ENCODE results near the gene SCN1B. TPM values are rescaled to one million over a fixed set of nuclear protein-coding genes. Genes with fewer than 3 reads are reported as not detected.
A peak's percentile ranks its signal among the peaks of the same experiment; 100 is the strongest.

SCN1B gene
- total and polyA plus RNA-seq, 8 donors, result 0.82 to 9.7 (median 1.1) TPM

DNA sequence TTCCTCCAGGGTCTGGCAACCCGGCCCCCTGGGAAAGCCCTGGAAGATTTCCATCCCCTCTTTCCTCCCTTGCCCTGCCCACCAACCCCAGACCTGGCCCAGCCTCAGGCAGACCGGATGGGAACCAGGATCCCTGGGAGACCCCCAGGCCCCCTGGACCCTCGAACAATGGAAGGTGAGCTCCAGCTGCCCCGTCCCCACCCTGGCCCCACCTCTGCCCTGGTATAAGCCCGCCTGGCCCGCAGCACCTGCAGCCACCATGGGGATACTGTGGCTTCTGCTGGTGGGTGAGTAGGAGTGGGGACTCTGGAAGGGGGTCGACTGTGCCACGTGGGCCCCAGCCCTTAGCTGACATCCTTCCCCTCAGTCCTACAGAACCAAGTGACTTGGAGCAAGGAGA lies 43.7 kb downstream of the SCN1B start:
- H3K36me3 ChIP-seq, result no peaks in the 10 kb centered on the region
- H3K27ac ChIP-seq, result no peak overlapping the region
- no peaks in the 10 kb centered on the region for H3K4me1 ChIP-seq
- peaks cover 0 to 9% of the 10 kb centered on the region in 2 donors for H3K9me3 ChIP-seq
- TF ChIP-seq, protein P1, sequence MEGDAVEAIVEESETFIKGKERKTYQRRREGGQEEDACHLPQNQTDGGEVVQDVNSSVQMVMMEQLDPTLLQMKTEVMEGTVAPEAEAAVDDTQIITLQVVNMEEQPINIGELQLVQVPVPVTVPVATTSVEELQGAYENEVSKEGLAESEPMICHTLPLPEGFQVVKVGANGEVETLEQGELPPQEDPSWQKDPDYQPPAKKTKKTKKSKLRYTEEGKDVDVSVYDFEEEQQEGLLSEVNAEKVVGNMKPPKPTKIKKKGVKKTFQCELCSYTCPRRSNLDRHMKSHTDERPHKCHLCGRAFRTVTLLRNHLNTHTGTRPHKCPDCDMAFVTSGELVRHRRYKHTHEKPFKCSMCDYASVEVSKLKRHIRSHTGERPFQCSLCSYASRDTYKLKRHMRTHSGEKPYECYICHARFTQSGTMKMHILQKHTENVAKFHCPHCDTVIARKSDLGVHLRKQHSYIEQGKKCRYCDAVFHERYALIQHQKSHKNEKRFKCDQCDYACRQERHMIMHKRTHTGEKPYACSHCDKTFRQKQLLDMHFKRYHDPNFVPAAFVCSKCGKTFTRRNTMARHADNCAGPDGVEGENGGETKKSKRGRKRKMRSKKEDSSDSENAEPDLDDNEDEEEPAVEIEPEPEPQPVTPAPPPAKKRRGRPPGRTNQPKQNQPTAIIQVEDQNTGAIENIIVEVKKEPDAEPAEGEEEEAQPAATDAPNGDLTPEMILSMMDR (IDR thresholded peaks at IDR 0.05), result no peak
- no peak overlapping the region for H3K4me3 ChIP-seq
- ATAC-seq, result no peak
- H3K27me3 ChIP-seq, result no peaks in the 10 kb centered on the region
- intact Hi-C loops (cut with DNase I), result no loop called here
- no peak for DNase-seq

DNA sequence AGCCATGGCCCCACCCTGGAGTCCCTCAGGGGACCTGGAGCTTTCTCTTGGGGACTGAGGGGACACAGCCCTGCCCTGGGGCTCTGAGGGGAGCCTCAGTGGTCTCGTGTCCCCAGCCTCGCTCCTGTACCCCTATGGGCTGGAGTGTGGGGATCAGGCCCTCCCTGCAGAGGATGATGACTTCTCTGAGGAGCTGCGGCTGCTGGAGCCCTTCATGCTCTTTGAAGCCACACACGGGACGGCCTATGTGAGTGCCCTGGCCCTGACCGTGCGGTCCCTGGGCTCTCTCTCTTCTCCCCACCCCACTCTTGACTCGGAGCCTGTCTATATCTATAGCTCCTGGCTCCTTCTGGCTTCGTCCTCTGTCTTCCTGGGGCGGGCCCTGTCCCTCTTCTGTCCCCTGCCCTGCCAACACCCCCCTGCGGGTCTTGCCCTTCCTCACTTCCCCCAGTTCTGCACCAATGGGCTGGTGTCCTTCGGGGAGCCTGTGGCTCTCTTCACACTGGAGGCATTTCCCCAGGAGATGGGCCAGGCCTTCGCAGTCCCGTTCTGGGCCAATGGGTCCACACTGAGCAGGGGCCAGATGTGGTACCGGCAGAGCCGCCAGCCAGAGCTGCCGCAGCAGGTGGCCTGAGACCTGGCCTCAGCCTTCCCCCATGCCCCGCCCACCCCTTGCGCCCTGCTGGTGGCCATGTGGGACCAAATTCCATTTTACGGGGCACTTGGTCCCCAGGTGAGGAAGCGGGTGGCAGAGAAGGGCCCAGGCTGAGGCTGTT lies 44.3 kb downstream of the SCN1B start:
- Histone ChIP-seq H3K36me3 (no peaks in the 10 kb centered on the region), H3K9me3 (peaks cover 0 to 9% of the 10 kb centered on the region in 2 donors), H3K27me3 (no peaks in the 10 kb centered on the region), H3K4me3 (no peak overlapping the region), H3K4me1 (no peaks in the 10 kb centered on the region), H3K27ac (no peak overlapping the region)
- no peak for ATAC-seq
- no peak for DNase-seq
- intact Hi-C loops (cut with DNase I), result no loop called here
- TF ChIP-seq, protein P1 (IDR thresholded peaks at IDR 0.05), result no peak

DNA sequence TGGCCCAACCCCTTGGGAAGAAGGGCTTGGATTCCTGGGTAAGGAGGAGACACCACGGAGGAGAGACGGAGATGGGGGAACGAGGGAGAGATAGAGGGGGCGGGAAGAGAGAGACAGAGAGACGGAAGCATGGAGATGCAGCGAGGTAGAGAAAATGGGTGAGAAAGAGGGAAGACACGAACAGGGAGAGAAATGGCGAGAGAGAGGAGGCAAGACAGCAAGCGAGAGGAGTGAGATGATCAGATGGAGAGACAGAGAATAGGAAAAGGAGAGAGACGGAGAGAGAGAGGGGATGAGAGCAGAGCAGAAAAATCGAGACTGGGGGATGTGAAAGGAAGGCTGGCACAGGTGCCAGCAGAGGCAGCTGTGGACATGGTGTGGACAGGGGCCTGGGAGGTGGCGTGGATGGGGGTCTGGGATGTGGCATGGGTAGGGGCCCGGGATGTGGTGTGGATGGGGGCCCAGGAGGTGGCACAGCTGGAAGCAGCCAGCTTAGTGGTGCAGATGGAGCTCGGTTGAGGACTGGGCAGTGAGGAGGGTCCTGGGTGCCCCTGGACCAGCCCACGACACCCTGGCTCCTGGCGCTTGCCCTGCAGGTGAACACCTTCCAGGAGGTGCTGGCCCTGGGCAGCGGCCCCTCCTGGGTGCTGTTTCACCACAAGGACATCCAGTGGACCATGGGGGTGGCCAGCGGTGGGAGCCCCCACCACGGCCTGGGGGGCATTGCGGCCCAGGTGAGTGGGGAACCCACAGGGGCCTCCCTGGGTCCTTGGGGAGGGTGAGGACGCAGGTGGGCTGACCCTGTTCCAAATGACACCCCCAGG lies 45.1 kb downstream of the SCN1B start:
- intact Hi-C loops (cut with DNase I), result no loop called here

GRCh38 chr19:35076026-35076370 lies 45.7 kb downstream of the SCN1B start:
- Histone ChIP-seq H3K4me3 (no peak overlapping the region), H3K27ac (no peak overlapping the region), H3K27me3 (no peaks in the 10 kb centered on the region), H3K9me3 (no peaks in the 10 kb centered on the region), H3K36me3 (no peaks in the 10 kb centered on the region), H3K4me1 (no peaks in the 10 kb centered on the region)
- DNase-seq (no peak), ATAC-seq (no peak)
- TF ChIP-seq, protein P1 (IDR thresholded peaks at IDR 0.05), result no peak
- intact Hi-C loops (cut with DNase I), result no loop called here

More for the DNA sequence above, 45.1 kb downstream of the SCN1B start:
- Histone ChIP-seq H3K9me3 (peaks cover 0 to 4% of the 10 kb centered on the region in 2 donors), H3K36me3 (no peaks in the 10 kb centered on the region), H3K4me3 (no peak overlapping the region), H3K4me1 (no peaks in the 10 kb centered on the region), H3K27me3 (no peaks in the 10 kb centered on the region), H3K27ac (no peak overlapping the region)
- peak in 1 of 4 donors; percentile 69 for DNase-seq
- TF ChIP-seq, protein P1 (IDR thresholded peaks at IDR 0.05), result no peak
- no peak for ATAC-seq

DNA sequence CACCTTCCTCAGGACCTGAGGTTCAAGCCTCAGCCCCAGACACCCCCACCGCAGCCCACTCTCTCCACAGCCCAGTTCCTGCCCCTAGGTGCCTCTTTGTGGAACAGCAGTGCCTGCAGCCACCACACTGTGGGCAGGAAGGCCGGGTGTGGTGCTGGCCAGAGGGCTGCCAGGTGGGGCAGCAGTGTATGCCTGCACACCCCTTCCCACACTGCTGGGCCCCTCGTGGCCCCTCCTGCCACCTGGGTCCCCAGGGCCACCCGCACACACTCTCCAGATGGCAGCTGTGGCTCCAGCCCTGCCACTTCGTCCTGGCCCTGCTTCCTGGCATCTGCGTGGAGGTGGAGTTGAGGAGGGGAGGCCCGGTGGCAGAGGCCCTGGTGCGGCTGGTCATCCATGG lies 46.4 kb downstream of the SCN1B start:
- TF ChIP-seq, protein P1 (IDR thresholded peaks at IDR 0.05), result no peak
- intact Hi-C loops (cut with DNase I), result no loop called here

More for the DNA sequence above, 46.4 kb downstream of the SCN1B start:
- ATAC-seq (no peak), DNase-seq (no peak)
- no peaks in the 10 kb centered on the region for H3K36me3 ChIP-seq
- no peaks in the 10 kb centered on the region for H3K27me3 ChIP-seq
- no peaks in the 10 kb centered on the region for H3K4me1 ChIP-seq
- H3K4me3 ChIP-seq, result no peak overlapping the region
- no peak overlapping the region for H3K27ac ChIP-seq
- no peaks in the 10 kb centered on the region for H3K9me3 ChIP-seq
